ENCODE results near the gene IGSF9B. TPM values are rescaled to one million over a fixed set of nuclear protein-coding genes. Genes with fewer than 3 reads are reported as not detected.

IGSF9B gene
- total and polyA plus RNA-seq, 10 of the 15 experiments (the other 5 are each of a cell fraction or from before 2014, with no cell fraction given): 0.03 to 3.7 (median 0.20) TPM; not detected in 2

- Histone ChIP-seq H3K79me2 (ENCODE audit: control insufficient read depth, insufficient read depth, low read length) (no peaks in the 10 kb centered on the region), H3K4me3 (no peak overlapping the region), H3K9ac (ENCODE audit: control insufficient read depth, insufficient read depth, low read length) (no peak overlapping the region), H3K36me3 (ENCODE audit: control insufficient read depth in 2 of 2, insufficient read depth in 2 of 2, low read length in 1 of 2) (no peaks in the 10 kb centered on the region), H3K27me3 (replicated peaks in 1 of 2; ENCODE audit: control insufficient read depth in 2 of 2, insufficient read depth in 2 of 2, low read length in 1 of 2) (peaks cover 0 to 1% of the 10 kb centered on the region in 2 experiments; a peak in 1 of 4 replicates), H3K9me3 (replicated peaks; ENCODE audit: control insufficient read depth, insufficient read depth, low read length) (no peaks in the 10 kb centered on the region), H3K4me1 (ENCODE audit: control insufficient read depth, insufficient read depth, low read length) (no peaks in the 10 kb centered on the region), H3K4me2 (ENCODE audit: control insufficient read depth, insufficient read depth) (no peak overlapping the region), H2AFZ (ENCODE audit: control insufficient read depth, low read depth, low read length) (no peak overlapping the region), H4K20me1 (ENCODE audit: control insufficient read depth, insufficient read depth) (no peaks in the 10 kb centered on the region), H3K27ac (ENCODE audit: control insufficient read depth, insufficient read depth) (no peak overlapping the region)
- 16% methylated on average over 7 of the region's 7 CpGs for WGBS (ENCODE audit: insufficient coverage, insufficient replicate concordance, low lambda C conversion rate, missing lambda C conversion rate)
- RAD21 ChIA-PET (ENCODE audit: unreplicated experiment): no interaction called here
- no peak for DNase-seq (ENCODE audit: low read depth, low spot score)
- no peak for FAIRE-seq
- SMC1A ChIA-PET (ENCODE audit: uncharacterized antibody, unreplicated experiment): no interaction called here
- POLR2A ChIA-PET: no interaction called here
- no TSS peak for BruUV-seq (replicated peaks)
- TF ChIP-seq ZNF687 (IDR thresholded peaks at IDR 0.05) (no peak), CBX3 (IDR thresholded peaks at IDR 0.05; ENCODE audit: borderline replicate concordance, low read depth) (no peak), TARDBP (IDR thresholded peaks at IDR 0.05; ENCODE audit: borderline replicate concordance) (no peak), GATAD2B (conservative IDR thresholded peaks at IDR 0.05; ENCODE audit: low read depth) (no peak), RAD21 (IDR thresholded peaks at IDR 0.05; ENCODE audit: insufficient read depth, low read depth, low read length) (no peak), CEBPB (IDR thresholded peaks at IDR 0.05; ENCODE audit: borderline replicate concordance in 1 of 2, low read depth in 2 of 2, low read length in 2 of 2) (no peak), RFX5 (IDR thresholded peaks at IDR 0.05; ENCODE audit: low read depth, low read length) (no peak), ESRRA (IDR thresholded peaks at IDR 0.05; ENCODE audit: low read length) (no peak), CBX5 (IDR thresholded peaks at IDR 0.05; ENCODE audit: low read depth) (no peak), KAT2A (conservative IDR thresholded peaks at IDR 0.05; ENCODE audit: control insufficient read depth, low read depth, low read length) (no peak), SMAD1 (IDR thresholded peaks at IDR 0.05; ENCODE audit: low read depth, partially characterized antibody) (no peak), SRF (IDR thresholded peaks at IDR 0.05; ENCODE audit: low read depth in 2 of 2, low read length in 2 of 2) (no peak), CHD4 (IDR thresholded peaks at IDR 0.05) (no peak), NBN (IDR thresholded peaks at IDR 0.05) (no peak), REST (IDR thresholded peaks at IDR 0.05; ENCODE audit: low read depth, low read length) (no peak)
- intact Hi-C loops (cut with micrococcal nuclease; ENCODE audit: unreplicated experiment) (no loop called here), in situ Hi-C loops (cut with MboI) (no loop called here)
- CTCF ChIA-PET: no interaction called here
- no peak for ATAC-seq
Observed at GRCh38 chr11:133993107-133993506, 36.3 kb upstream of the IGSF9B start.
